Measurements from ENCODE around the gene ASIC4. TPM values are rescaled to one million over a fixed set of nuclear protein-coding genes. Genes with fewer than 3 reads are reported as not detected.

The ASIC4 gene
- total and polyA plus RNA-seq, 2 experiments from 2014 or later, result 0.13 to 3.6 TPM

DNA sequence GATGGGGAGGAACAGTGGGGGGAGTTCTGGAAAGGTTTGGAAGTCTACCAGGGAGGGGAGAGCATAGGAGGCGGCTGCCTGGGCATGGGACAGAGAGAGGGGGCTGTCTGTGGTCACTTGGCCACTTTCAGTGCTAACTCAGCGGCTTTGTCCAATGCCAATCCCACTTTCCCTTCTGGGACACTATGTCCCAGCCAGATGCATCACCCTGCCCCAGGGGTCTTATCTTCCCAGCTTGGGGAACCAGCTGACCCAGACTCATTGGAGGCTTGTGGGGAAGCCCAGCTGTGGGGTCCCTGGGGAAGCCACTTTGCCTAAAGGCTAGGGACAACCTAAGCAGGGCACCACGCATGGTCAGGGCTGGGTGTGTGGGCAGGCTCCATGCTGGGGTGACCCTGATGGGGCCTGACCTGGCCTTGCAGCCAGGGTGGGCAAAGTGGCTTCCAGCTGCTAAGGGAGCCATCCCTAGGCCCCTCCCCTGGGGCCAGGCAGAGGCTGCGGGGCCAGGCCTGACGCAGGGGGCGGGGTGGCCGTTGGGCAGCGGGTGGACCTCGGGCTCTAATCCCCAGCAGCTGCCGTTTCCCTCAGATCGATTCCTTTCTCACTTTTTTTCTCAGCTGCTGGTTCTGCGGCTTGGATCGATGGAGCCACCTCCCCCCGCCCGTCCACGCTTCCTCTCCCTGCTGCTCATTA, 1.6 kb upstream of the ASIC4 start:
- Mint-ChIP-seq H3K27me3 (ENCODE audit: insufficient read depth, low read depth, poor library complexity) (peaks cover 73% of the 10 kb centered on the region), H3K36me3 (ENCODE audit: low read depth) (no peaks in the 10 kb centered on the region), H3K4me3 (peak overlapping the region; percentile 49; the same call in 1 of the 3 replicates), H3K9me3 (no peaks in the 10 kb centered on the region), H3K4me1 (peaks cover 73% of the 10 kb centered on the region), H3K27ac (no peak overlapping the region)
- Histone ChIP-seq H3F3A (replicated peaks; ENCODE audit: low read depth) (peaks cover 4% of the 10 kb centered on the region; the same call in 1 of the 2 replicates), H3K9me2 (ENCODE audit: insufficient read depth) (no peaks in the 10 kb centered on the region), H3K27ac (ENCODE audit: low read depth) (no peak overlapping the region), H4K20me1 (replicated peaks; ENCODE audit: insufficient read depth) (no peaks in the 10 kb centered on the region), H3K36me3 (ENCODE audit: insufficient read depth) (no peaks in the 10 kb centered on the region), H3K27me3 (ENCODE audit: insufficient read depth) (peaks cover 72% of the 10 kb centered on the region), H3K4me1 (ENCODE audit: insufficient read depth) (peaks cover 51% of the 10 kb centered on the region), H3K4me3 (peak overlapping the region; percentile 43; the same call in 1 of the 2 replicates), H2AFZ (no peak overlapping the region), H3K4me2 (peak overlapping the region; percentile 73), H3K79me2 (replicated peaks; ENCODE audit: insufficient read depth) (no peaks in the 10 kb centered on the region)
- ATAC-seq (no peak), DNase-seq (ENCODE audit: low spot score) (peak; percentile 46)
- TF ChIP-seq CREB1 (CRISPR knock-in tag; IDR thresholded peaks at IDR 0.05; ENCODE audit: low read depth) (no peak), EZH2phosphoT487 (IDR thresholded peaks at IDR 0.05; ENCODE audit: unreplicated experiment) (no peak), POLR2AphosphoS5 (IDR thresholded peaks at IDR 0.05; ENCODE audit: low read depth) (no peak), ZNF114 (CRISPR knock-in tag; IDR thresholded peaks at IDR 0.05) (no peak)

- Histone ChIP-seq H3K79me2 (replicated peaks; ENCODE audit: insufficient read depth) (no peaks in the 10 kb centered on the region), H3K9me2 (ENCODE audit: insufficient read depth) (no peaks in the 10 kb centered on the region), H4K20me1 (replicated peaks; ENCODE audit: insufficient read depth) (no peaks in the 10 kb centered on the region), H3K4me1 (ENCODE audit: insufficient read depth) (peaks cover 44% of the 10 kb centered on the region), H3K4me2 (peak overlapping the region; percentile 73), H3K27ac (ENCODE audit: low read depth) (no peak overlapping the region), H2AFZ (no peak overlapping the region), H3F3A (replicated peaks; ENCODE audit: low read depth) (0 out of 2 replicates have a peak, but pooled peaks cover 4% of the 10 kb centered on the region), H3K27me3 (ENCODE audit: insufficient read depth) (peaks cover 79% of the 10 kb centered on the region), H3K4me3 (peak overlapping the region; percentile 43), H3K36me3 (ENCODE audit: insufficient read depth) (no peaks in the 10 kb centered on the region)
- ATAC-seq, result no peak
- Mint-ChIP-seq H3K27me3 (ENCODE audit: insufficient read depth, low read depth, poor library complexity) (peaks cover 77% of the 10 kb centered on the region), H3K4me1 (peaks cover 76% of the 10 kb centered on the region), H3K27ac (no peak overlapping the region), H3K36me3 (ENCODE audit: low read depth) (no peaks in the 10 kb centered on the region), H3K9me3 (no peaks in the 10 kb centered on the region), H3K4me3 (peak overlapping the region; percentile 49)
- DNase-seq (ENCODE audit: low spot score), result no peak
- no peak for TF ChIP-seq REST (IDR thresholded peaks at IDR 0.05; ENCODE audit: unreplicated experiment)
These were observed 495 bp upstream of the ASIC4 start for GRCh38 chr2:219513787-219514186.

- no peaks in the 10 kb centered on the region for H3K36me3 ChIP-seq (ENCODE audit: insufficient read depth)
- no peak overlapping the region for H3K27ac Mint-ChIP-seq
- H3K27me3 ChIP-seq (ENCODE audit: insufficient read depth), result peaks cover 85% of the 10 kb centered on the region
- H3F3A ChIP-seq (replicated peaks; ENCODE audit: low read depth), result 0 out of 2 replicates have a peak, but pooled peaks cover 4% of the 10 kb centered on the region
- H3K4me3 Mint-ChIP-seq, result no peak overlapping the region
- no peaks in the 10 kb centered on the region for H3K79me2 ChIP-seq (replicated peaks; ENCODE audit: insufficient read depth)
- H3K27me3 Mint-ChIP-seq (ENCODE audit: insufficient read depth, low read depth, poor library complexity), result peaks cover 69% of the 10 kb centered on the region
- ATAC-seq (no peak), DNase-seq (ENCODE audit: low spot score) (no peak)
- H3K27ac ChIP-seq (ENCODE audit: low read depth), result no peak overlapping the region
- H3K4me3 ChIP-seq, result no peak overlapping the region
- no peaks in the 10 kb centered on the region for H3K9me3 Mint-ChIP-seq
- H3K4me1 Mint-ChIP-seq, result peaks cover 76% of the 10 kb centered on the region
- H3K4me2 ChIP-seq, result no peak overlapping the region
- H4K20me1 ChIP-seq (replicated peaks; ENCODE audit: insufficient read depth), result no peaks in the 10 kb centered on the region
- no peak overlapping the region for H2AFZ ChIP-seq
- H3K36me3 Mint-ChIP-seq (ENCODE audit: low read depth), result no peaks in the 10 kb centered on the region
- H3K9me2 ChIP-seq (ENCODE audit: insufficient read depth), result no peaks in the 10 kb centered on the region
- peaks cover 47% of the 10 kb centered on the region for H3K4me1 ChIP-seq (ENCODE audit: insufficient read depth)
- no peak for TF ChIP-seq STAT1 (IDR thresholded peaks at IDR 0.05; ENCODE audit: unreplicated experiment)
- no peak for TF ChIP-seq CREB1 (CRISPR knock-in tag; IDR thresholded peaks at IDR 0.05; ENCODE audit: low read depth)
- TF ChIP-seq ZNF331 (CRISPR knock-in tag; IDR thresholded peaks at IDR 0.05; ENCODE audit: low read depth), result no peak
- no peak for TF ChIP-seq POLR2AphosphoS5 (IDR thresholded peaks at IDR 0.05; ENCODE audit: low read depth)
- no peak for TF ChIP-seq JUNB (IDR thresholded peaks at IDR 0.05; ENCODE audit: unreplicated experiment)
- TF ChIP-seq EZH2phosphoT487 (IDR thresholded peaks at IDR 0.05; ENCODE audit: unreplicated experiment), result no peak
- TF ChIP-seq EZH2 (IDR thresholded peaks at IDR 0.05; ENCODE audit: low read depth, unreplicated experiment), result no peak
These were observed 554 bp downstream of the ASIC4 start for GRCh38 chr2:219514836-219515235.
